Measurements from ENCODE around the gene BABAM1. TPM values are rescaled to one million over a fixed set of nuclear protein-coding genes. Genes with fewer than 3 reads are reported as not detected.

BABAM1 gene
- total RNA-seq, 1 donor from 2014 or later = 83.3 TPM

GRCh38 chr19:17259118-17259780, 8.0 kb upstream of the BABAM1 start:
- H3K36me3 Mint-ChIP-seq (ENCODE audit: low read depth) = no peaks in the 10 kb centered on the region
- H3K9me3 Mint-ChIP-seq (ENCODE audit: low read depth) = no peaks in the 10 kb centered on the region
- no peak overlapping the region for H3K27ac Mint-ChIP-seq (ENCODE audit: unreplicated experiment)
- no peak overlapping the region for H3K4me3 Mint-ChIP-seq (ENCODE audit: unreplicated experiment)
- no peak for DNase-seq (ENCODE audit: low spot score)
- peaks cover 10% of the 10 kb centered on the region for H3K4me1 Mint-ChIP-seq (ENCODE audit: low read depth)
- peaks cover 2% of the 10 kb centered on the region for H3K27me3 Mint-ChIP-seq (ENCODE audit: low read depth)
- no peak for TF ChIP-seq CTCF (IDR thresholded peaks at IDR 0.05)

GRCh38 chr19:17259934-17260333, 7.3 kb upstream of the BABAM1 start:
- Mint-ChIP-seq H3K36me3 (ENCODE audit: low read depth) (no peaks in the 10 kb centered on the region), H3K4me1 (ENCODE audit: low read depth) (peaks cover 8% of the 10 kb centered on the region), H3K9me3 (ENCODE audit: low read depth) (no peaks in the 10 kb centered on the region), H3K27ac (ENCODE audit: unreplicated experiment) (no peak overlapping the region), H3K4me3 (ENCODE audit: unreplicated experiment) (no peak overlapping the region), H3K27me3 (ENCODE audit: low read depth) (peaks cover 2% of the 10 kb centered on the region)
- no peak for TF ChIP-seq CTCF (IDR thresholded peaks at IDR 0.05)
- no peak for DNase-seq (ENCODE audit: low spot score)

- no peak for DNase-seq (ENCODE audit: low spot score)
- H3K4me1 Mint-ChIP-seq (ENCODE audit: low read depth) = peaks cover 3% of the 10 kb centered on the region
- H3K36me3 Mint-ChIP-seq (ENCODE audit: low read depth) = no peaks in the 10 kb centered on the region
- no peak overlapping the region for H3K27ac Mint-ChIP-seq (ENCODE audit: unreplicated experiment)
- peak; percentile 96 for TF ChIP-seq CTCF (IDR thresholded peaks at IDR 0.05)
- no peak overlapping the region for H3K4me3 Mint-ChIP-seq (ENCODE audit: unreplicated experiment)
- H3K27me3 Mint-ChIP-seq (ENCODE audit: low read depth) = peaks cover 2% of the 10 kb centered on the region
- H3K9me3 Mint-ChIP-seq (ENCODE audit: low read depth) = no peaks in the 10 kb centered on the region
Measured at GRCh38 chr19:17260842-17261325, 6.4 kb upstream of the BABAM1 start.

- Mint-ChIP-seq H3K4me3 (ENCODE audit: unreplicated experiment) (no peak overlapping the region), H3K9me3 (ENCODE audit: low read depth) (peaks cover 4% of the 10 kb centered on the region), H3K27me3 (ENCODE audit: low read depth) (peaks cover 2% of the 10 kb centered on the region), H3K27ac (ENCODE audit: unreplicated experiment) (no peak overlapping the region), H3K4me1 (ENCODE audit: low read depth) (peaks cover 8% of the 10 kb centered on the region), H3K36me3 (ENCODE audit: low read depth) (no peaks in the 10 kb centered on the region)
- no peak for TF ChIP-seq CTCF (IDR thresholded peaks at IDR 0.05)
- no peak for DNase-seq (ENCODE audit: low spot score)
Measured at GRCh38 chr19:17262557-17262956, 4.7 kb upstream of the BABAM1 start.

- Mint-ChIP-seq H3K36me3 (ENCODE audit: low read depth) (no peaks in the 10 kb centered on the region), H3K4me1 (ENCODE audit: low read depth) (peaks cover 19% of the 10 kb centered on the region), H3K4me3 (ENCODE audit: unreplicated experiment) (no peak overlapping the region), H3K27me3 (ENCODE audit: low read depth) (peaks cover 2% of the 10 kb centered on the region), H3K9me3 (ENCODE audit: low read depth) (peaks cover 4% of the 10 kb centered on the region), H3K27ac (ENCODE audit: unreplicated experiment) (no peak overlapping the region)
- no peak for TF ChIP-seq CTCF (IDR thresholded peaks at IDR 0.05)
- no peak for DNase-seq (ENCODE audit: low spot score)
Measured at GRCh38 chr19:17263712-17264640, 3.3 kb upstream of the BABAM1 start.

Data from chondrocyte (in vitro differentiated cells).